ENCODE results near the gene TFCP2L1.

Gene TFCP2L1

DNA sequence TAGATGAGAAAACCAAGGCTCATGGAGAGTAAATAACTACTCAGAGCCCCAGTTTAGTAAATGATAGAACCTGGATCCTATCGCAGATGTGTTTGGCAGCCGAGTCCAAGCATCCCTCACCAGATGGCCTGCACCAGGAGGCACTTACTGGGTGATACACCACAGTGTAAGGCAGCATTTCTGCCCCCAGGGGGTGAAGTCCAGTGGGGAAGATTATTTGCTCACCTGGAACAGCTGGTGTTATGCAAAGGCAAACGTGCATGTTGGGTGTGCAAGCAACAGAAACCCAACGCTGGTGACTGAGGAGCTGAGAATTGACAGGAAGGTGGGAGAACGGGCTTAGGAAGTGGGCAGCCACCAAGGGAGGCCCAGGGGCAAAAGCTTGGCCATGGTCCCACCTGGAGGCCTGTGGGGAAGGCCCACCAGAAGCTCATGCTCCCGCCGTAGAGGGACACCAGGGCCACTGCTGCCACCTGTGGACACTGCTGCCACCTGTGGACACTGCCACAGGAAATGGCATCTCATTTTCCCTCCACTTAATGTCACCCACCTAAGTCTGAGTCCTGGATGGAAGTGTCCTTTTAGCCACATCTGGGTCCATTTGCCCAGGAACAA lies 100.6 kb downstream of the TFCP2L1 start:
- no peak for ATAC-seq (replicated peaks)
- no peak overlapping the region for H3K27ac Mint-ChIP-seq
- no peak overlapping the region for H3K4me3 Mint-ChIP-seq
- DNase-seq, result no peak
- peaks cover 10 to 14% of the 10 kb centered on the region in 2 donors for H3K27me3 Mint-ChIP-seq
- no peaks in the 10 kb centered on the region for H3K36me3 Mint-ChIP-seq (ENCODE audit: insufficient read depth)
- H3K4me1 Mint-ChIP-seq (ENCODE audit: low read depth in 2 of 2), result no peaks in the 10 kb centered on the region
- H3K9me3 Mint-ChIP-seq, result no peaks in the 10 kb centered on the region

DNA sequence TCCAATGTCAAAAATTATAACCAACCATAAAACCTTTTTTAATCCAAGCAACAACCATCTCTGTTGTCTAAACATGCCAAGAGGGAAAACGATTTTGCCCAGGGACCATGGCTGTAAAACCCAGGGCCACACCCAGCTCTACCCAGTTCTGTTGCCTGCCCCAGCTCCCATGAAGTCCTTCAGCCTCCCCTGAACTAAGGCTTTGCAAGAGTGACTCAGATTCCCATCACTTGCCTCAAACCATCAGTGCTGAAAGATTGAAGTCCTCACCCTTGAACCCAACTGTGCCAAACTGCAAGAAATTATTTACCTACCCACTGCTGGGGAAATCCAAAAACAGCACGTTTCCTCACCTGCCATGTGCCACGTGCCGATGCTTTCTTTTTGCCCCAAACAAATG lies 102.5 kb downstream of the TFCP2L1 start:
- H3K4me1 Mint-ChIP-seq (ENCODE audit: low read depth in 2 of 2), result no peaks in the 10 kb centered on the region
- no peak for DNase-seq
- H3K36me3 Mint-ChIP-seq (ENCODE audit: insufficient read depth), result no peaks in the 10 kb centered on the region
- H3K4me3 Mint-ChIP-seq, result no peak overlapping the region
- H3K27me3 Mint-ChIP-seq, result peaks cover 0 to 21% of the 10 kb centered on the region in 2 donors
- H3K9me3 Mint-ChIP-seq, result no peaks in the 10 kb centered on the region
- no peak for ATAC-seq (replicated peaks)
- no peak overlapping the region for H3K27ac Mint-ChIP-seq

DNA sequence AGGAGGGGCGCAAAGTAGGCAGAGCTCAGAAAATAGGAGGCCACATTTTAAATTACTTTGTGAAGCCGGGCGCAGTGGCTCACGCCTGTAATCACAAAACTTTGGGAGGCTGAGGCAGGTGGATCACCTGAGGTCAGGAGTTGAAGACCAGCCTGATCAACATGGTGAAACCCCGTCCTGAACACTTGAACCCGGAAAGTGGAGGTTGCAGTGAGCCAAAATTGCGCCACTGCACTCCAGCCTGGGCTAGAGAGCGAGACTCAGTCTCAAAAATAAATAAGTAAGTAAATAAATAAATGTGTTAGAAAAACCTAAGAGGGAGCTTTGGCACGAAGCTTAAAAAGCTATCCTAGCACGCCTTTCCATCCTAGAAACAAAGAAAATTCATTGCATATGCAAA lies 105.5 kb downstream of the TFCP2L1 start:
- DNase-seq (no peak), ATAC-seq (replicated peaks) (no peak)
- no peak overlapping the region for H3K4me3 Mint-ChIP-seq
- H3K9me3 Mint-ChIP-seq, result no peaks in the 10 kb centered on the region
- no peak overlapping the region for H3K27ac Mint-ChIP-seq
- H3K36me3 Mint-ChIP-seq (ENCODE audit: insufficient read depth), result no peaks in the 10 kb centered on the region
- H3K4me1 Mint-ChIP-seq (ENCODE audit: low read depth in 2 of 2), result no peaks in the 10 kb centered on the region
- peaks cover 11 to 42% of the 10 kb centered on the region in 2 donors for H3K27me3 Mint-ChIP-seq

DNA sequence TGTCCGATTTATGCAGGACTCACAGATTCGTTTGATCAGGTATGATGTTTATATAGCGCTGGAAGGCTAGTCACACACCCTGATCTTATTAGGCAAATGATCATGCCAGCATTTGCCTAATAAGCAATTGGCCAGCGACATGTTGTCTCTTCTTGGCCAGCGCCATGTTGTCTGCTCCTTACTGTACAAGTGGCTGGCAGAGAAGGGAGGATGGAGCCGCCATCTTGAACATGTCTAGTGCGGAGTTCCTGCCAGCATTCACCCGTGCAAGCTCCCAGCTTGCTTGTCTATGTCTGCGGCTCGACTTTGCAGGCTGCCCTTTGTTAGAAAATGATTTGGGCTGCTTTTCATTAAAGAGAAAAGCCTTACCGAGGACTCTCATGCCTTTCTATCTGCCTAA lies 106.3 kb downstream of the TFCP2L1 start:
- Mint-ChIP-seq H3K4me3 (no peak overlapping the region), H3K9me3 (no peaks in the 10 kb centered on the region), H3K4me1 (ENCODE audit: low read depth in 2 of 2) (no peaks in the 10 kb centered on the region), H3K27me3 (peaks cover 11 to 48% of the 10 kb centered on the region in 2 donors), H3K27ac (no peak overlapping the region), H3K36me3 (ENCODE audit: insufficient read depth) (peaks cover 1% of the 10 kb centered on the region)
- ATAC-seq (replicated peaks) (no peak), DNase-seq (no peak)

DNA sequence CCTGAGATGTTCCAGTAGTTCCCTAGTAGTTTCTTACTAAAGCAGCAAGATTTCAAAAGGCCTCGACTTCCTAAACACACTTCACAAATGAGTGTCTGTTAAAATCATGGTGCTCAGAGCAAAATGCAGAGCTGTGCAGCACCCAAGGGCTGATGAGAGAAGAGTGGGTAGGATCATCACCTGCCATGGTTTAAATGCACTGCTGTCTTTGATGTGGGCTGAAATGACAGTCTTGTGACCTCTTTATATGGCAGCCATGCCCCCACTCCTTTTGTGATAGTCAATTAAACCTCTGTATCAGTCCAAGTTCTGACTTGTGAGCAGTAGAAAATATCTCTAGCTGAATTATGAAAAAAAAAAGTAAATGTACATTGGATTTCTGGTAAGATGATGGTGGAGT lies 107.1 kb downstream of the TFCP2L1 start:
- H3K27ac Mint-ChIP-seq, result no peak overlapping the region
- no peaks in the 10 kb centered on the region for H3K4me1 Mint-ChIP-seq (ENCODE audit: low read depth in 2 of 2)
- no peak overlapping the region for H3K4me3 Mint-ChIP-seq
- H3K36me3 Mint-ChIP-seq (ENCODE audit: insufficient read depth), result peaks cover 3% of the 10 kb centered on the region
- no peak for ATAC-seq (replicated peaks)
- no peak for DNase-seq
- peaks cover 11 to 56% of the 10 kb centered on the region in 2 donors for H3K27me3 Mint-ChIP-seq
- no peaks in the 10 kb centered on the region for H3K9me3 Mint-ChIP-seq

DNA sequence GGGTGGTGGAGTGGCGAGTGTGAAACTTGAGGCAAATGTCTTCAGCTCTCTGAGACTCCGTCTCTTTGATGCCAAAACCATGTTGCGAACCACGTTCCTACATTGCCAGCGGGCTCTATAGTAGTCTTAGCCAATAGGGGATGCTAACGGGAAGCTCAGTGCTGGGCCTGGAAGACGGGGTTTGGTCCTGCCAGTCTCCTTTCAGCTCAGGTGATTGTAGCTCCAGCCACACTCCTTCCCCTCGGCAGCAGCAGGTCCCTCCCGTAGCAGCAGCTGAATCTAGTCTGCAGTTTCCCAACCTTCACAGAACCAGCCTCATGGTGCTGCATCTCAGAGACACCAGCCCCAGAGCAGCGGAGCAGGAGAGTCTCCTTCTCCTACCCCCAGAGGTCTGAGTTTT lies 109.7 kb downstream of the TFCP2L1 start:
- Mint-ChIP-seq H3K27ac (no peak overlapping the region), H3K4me1 (ENCODE audit: low read depth in 2 of 2) (no peaks in the 10 kb centered on the region), H3K9me3 (peaks cover 0 to 8% of the 10 kb centered on the region in 2 donors), H3K27me3 (peaks cover 29 to 80% of the 10 kb centered on the region in 2 donors), H3K4me3 (no peak overlapping the region), H3K36me3 (ENCODE audit: insufficient read depth) (peaks cover 3% of the 10 kb centered on the region)
- DNase-seq, result no peak
- ATAC-seq (replicated peaks), result no peak

DNA sequence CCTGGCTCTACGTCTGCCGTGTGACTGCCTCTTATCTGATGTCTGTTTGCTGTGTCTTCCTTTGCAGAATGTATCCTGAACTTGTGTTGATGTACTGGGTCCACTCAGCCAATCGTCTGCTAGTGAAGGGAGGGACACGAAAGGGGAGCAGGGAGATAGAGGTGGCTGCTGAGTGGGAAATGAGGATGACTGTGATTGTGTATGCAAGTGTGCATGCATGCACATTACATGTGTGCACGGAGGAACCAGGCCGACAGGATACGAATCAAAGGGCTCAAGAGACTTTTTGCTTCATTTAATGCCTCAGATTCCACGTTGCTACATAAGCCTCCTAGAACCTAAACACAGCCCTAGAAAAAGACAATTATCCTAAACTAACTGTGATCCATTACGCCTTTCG lies 111.2 kb downstream of the TFCP2L1 start:
- no peaks in the 10 kb centered on the region for H3K4me1 Mint-ChIP-seq (ENCODE audit: low read depth in 2 of 2)
- no peak overlapping the region for H3K27ac Mint-ChIP-seq
- DNase-seq (no peak), ATAC-seq (replicated peaks) (no peak)
- peaks cover 36 to 82% of the 10 kb centered on the region in 2 donors for H3K27me3 Mint-ChIP-seq
- no peak overlapping the region for H3K4me3 Mint-ChIP-seq
- peaks cover 0 to 8% of the 10 kb centered on the region in 2 donors for H3K9me3 Mint-ChIP-seq
- peaks cover 3% of the 10 kb centered on the region for H3K36me3 Mint-ChIP-seq (ENCODE audit: insufficient read depth)

DNA sequence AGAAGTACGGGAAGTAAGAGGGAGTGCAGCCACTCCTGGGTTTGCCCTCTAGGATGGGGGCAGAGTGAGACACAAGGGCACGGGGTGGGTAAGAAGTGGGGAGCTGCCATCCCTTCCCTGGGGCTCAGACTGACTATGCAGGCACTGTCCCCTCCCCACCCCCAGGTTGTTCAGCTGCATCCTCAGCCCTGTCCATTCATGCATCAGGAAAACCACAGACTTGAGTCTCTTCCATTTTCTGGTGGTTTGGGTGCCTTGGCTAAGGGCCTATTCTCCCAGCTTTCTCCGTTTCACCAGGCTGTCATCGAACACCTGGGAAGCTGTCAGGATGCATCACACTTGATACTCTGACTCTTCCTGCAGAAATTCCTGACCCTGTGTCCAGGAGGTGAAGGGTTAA lies 111.9 kb downstream of the TFCP2L1 start:
- H3K9me3 Mint-ChIP-seq, result peaks cover 0 to 8% of the 10 kb centered on the region in 2 donors
- DNase-seq (no peak), ATAC-seq (replicated peaks) (no peak)
- no peaks in the 10 kb centered on the region for H3K4me1 Mint-ChIP-seq (ENCODE audit: low read depth in 2 of 2)
- peaks cover 36 to 75% of the 10 kb centered on the region in 2 donors for H3K27me3 Mint-ChIP-seq
- H3K36me3 Mint-ChIP-seq (ENCODE audit: insufficient read depth), result peaks cover 3% of the 10 kb centered on the region
- no peak overlapping the region for H3K27ac Mint-ChIP-seq
- no peak overlapping the region for H3K4me3 Mint-ChIP-seq

DNA sequence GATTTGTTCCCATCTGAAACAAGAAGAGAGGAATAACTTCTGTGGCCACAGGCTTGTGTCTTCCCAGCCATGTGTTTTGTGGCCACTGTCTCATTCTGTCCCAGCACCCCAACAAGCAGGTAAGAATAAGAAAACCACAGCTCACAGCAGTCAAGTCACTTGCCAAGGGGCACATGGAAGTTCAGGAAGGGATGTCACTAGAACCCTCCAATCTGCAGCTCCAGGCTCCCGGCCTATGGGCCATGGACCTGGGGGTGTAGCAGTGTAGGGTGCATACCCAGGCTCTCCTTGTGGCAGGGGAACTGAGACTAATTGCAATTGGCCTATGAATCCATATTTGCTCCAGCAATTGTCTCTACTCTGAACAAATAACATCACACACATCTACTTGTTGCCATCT lies 112.5 kb downstream of the TFCP2L1 start:
- no peak overlapping the region for H3K27ac Mint-ChIP-seq
- no peaks in the 10 kb centered on the region for H3K4me1 Mint-ChIP-seq (ENCODE audit: low read depth in 2 of 2)
- peaks cover 3% of the 10 kb centered on the region for H3K36me3 Mint-ChIP-seq (ENCODE audit: insufficient read depth)
- no peak overlapping the region for H3K4me3 Mint-ChIP-seq
- H3K9me3 Mint-ChIP-seq, result peaks cover 0 to 8% of the 10 kb centered on the region in 2 donors
- DNase-seq (no peak), ATAC-seq (replicated peaks) (no peak)
- peaks cover 40 to 74% of the 10 kb centered on the region in 2 donors for H3K27me3 Mint-ChIP-seq

DNA sequence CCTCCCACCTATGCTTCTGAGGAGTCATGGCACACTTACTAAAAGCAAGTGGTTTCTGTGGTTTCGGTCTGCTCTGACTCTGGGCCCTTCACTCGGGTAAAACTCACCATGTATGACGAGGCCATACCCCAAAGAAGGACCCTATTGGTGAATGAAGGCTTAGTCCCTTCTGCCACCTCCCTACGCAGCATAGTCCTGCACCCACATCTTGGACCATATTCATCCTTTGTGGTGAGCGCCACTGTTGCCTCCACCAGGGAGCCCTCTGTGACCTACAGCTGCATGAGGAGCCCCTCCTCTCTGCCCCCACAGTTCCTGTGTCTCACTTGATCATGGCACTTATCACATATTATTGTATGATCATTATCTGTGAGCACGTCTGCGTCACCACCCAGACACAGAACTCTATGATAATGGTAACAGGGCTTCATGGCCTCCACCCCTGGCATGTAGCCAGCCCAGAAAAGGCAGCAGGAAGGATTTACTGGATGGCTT lies 113.3 kb downstream of the TFCP2L1 start:
- Mint-ChIP-seq H3K4me1 (ENCODE audit: low read depth in 2 of 2) (no peaks in the 10 kb centered on the region), H3K9me3 (peaks cover 0 to 8% of the 10 kb centered on the region in 2 donors), H3K36me3 (ENCODE audit: insufficient read depth) (peaks cover 3% of the 10 kb centered on the region), H3K4me3 (no peak overlapping the region), H3K27ac (no peak overlapping the region), H3K27me3 (peaks cover 42 to 73% of the 10 kb centered on the region in 2 donors)
- ATAC-seq (replicated peaks) (no peak), DNase-seq (no peak)

DNA sequence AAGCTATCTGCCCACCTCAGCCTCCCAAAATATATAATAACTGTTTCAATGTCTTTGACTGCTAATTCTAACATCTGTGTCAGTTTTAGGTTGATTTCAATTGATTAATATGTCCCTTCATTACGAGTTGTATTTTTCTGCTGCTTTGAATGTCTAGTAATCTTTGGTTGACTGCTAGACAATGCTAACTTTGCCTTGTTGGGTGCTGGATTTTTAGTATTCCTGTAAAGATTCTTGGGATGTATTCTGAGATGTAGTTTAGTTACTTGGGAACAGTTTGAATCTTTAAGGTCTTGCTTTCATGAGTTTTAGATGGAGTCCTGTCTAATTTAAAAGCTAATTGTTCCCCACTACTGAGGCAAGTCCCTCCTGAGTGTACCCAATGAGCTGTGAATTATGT lies 114.4 kb downstream of the TFCP2L1 start:
- Mint-ChIP-seq H3K36me3 (ENCODE audit: insufficient read depth) (peaks cover 3% of the 10 kb centered on the region), H3K27me3 (peaks cover 35 to 62% of the 10 kb centered on the region in 2 donors), H3K9me3 (peaks cover 0 to 8% of the 10 kb centered on the region in 2 donors), H3K4me1 (ENCODE audit: low read depth in 2 of 2) (no peaks in the 10 kb centered on the region), H3K4me3 (no peak overlapping the region), H3K27ac (no peak overlapping the region)
- no peak for ATAC-seq (replicated peaks)
- DNase-seq, result no peak

DNA sequence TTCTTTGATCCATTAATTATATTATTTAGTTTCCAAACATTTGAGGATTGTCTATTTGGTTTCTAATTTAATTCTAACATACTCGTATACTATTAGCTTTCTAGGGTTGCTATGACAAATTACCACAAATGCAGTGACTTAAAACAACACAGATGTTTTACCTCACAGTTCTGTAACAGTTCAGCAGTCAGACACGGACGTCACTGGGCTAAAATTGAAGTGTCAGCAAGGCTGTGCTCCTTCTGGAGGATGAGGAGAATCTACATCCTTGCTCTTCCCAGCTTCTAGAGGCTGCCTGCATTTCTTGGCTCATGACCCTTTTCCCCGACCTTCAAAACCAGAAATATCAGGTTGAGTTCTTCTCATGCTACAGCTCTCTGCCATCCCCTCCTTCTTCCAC lies 117.6 kb downstream of the TFCP2L1 start:
- H3K4me3 Mint-ChIP-seq, result no peak overlapping the region
- H3K36me3 Mint-ChIP-seq (ENCODE audit: insufficient read depth), result no peaks in the 10 kb centered on the region
- ATAC-seq (replicated peaks), result no peak
- H3K9me3 Mint-ChIP-seq, result peaks cover 0 to 8% of the 10 kb centered on the region in 2 donors
- peaks cover 35 to 39% of the 10 kb centered on the region in 2 donors for H3K27me3 Mint-ChIP-seq
- no peaks in the 10 kb centered on the region for H3K4me1 Mint-ChIP-seq (ENCODE audit: low read depth in 2 of 2)
- no peak for DNase-seq
- H3K27ac Mint-ChIP-seq, result no peak overlapping the region

Data from effector memory CD8-positive, alpha-beta T cell (primary cell).